Esophagus muscularis mucosa (tissue), 4 donors: ENCODE results near the gene ARHGEF40.

Experiments used
- CTCF ChIP-seq, 3 experiments: fragments of 200-600 bp in 2 of 3; fragments of 450-650 bp in 1 of 3; sonication (generic) in 2 of 3; IDR thresholded peaks; one replicate each; pipeline ENCODE4 v1.5.1; 2017 to 2019; ENCODE audit warnings: antibody characterized with exemption in 3 of 3, mild to moderate bottlenecking in 2 of 3, moderate library complexity in 1 of 3
- EP300 ChIP-seq: sonication (generic); formaldehyde crosslinking; IDR thresholded peaks from one replicate; pipeline ENCODE4 v1.6.1; 2017; ENCODE audit warnings: antibody characterized with exemption
- POLR2A ChIP-seq: fragments of 450-650 bp; IDR thresholded peaks from one replicate; pipeline ENCODE4 v1.6.1; 2017; ENCODE audit warnings: antibody characterized with exemption, moderate library complexity, mild to moderate bottlenecking, low read depth
- POLR2AphosphoS5 ChIP-seq, 2 donors: sonication (generic); formaldehyde crosslinking; IDR thresholded peaks; one replicate each; pipeline ENCODE4 v1.6.1; 2017; ENCODE audit warnings: antibody characterized with exemption in 2 of 2

GRCh38 chr14:21041676-21042433, 28.2 kb upstream of the ARHGEF40 start, which contains the start of gene RNASE7:
- TF ChIP-seq CTCF (IDR thresholded peaks at IDR 0.05), result no peak
- no peak for TF ChIP-seq EP300
- no peak for TF ChIP-seq POLR2AphosphoS5 (IDR thresholded peaks at IDR 0.05)
- TF ChIP-seq POLR2A, result no peak
